Measurements from ENCODE around the gene KLHL17. TPM values are rescaled to one million over a fixed set of nuclear protein-coding genes. Genes with fewer than 3 reads are reported as not detected.

The KLHL17 gene
- total RNA-seq = 10 to 100 TPM; 19.4 to 20.2 TPM

DNA sequence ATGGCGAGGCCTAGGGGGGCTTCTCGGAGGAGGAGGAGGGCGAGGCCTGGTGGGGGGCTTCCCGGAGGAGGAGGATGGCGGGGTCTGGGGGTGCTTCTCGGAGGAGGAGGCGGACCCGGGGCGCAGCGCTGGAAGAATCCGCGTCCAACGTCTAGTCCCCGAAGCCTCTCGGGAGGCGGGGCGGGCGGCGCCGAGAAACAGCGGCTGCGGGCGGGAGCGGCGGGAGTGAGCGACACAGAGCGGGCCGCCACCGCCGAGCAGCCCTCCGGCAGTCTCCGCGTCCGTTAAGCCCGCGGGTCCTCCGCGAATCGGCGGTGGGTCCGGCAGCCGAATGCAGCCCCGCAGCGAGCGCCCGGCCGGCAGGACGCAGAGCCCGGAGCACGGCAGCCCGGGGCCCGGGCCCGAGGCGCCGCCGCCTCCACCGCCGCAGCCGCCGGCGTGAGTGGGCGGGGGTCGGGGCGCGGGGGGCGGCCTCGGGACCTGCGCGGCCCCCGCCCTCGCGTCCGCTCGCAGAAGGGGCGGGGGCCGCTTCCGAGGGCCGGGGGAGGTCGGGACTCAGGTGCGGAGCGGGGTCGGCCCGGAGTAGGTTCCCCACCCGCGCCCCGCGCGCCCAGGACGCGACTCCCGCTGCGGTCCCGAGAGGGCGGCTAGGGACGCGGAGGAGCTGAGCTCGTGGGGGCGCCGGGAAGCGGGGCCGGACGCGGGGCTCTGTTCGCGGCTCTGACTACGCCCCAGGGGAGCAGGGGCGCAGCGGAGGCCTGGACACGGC lies at the start of gene KLHL17:
Gene KLHL17 (plus strand): TSS at position 222 of the 769 bp plus-strand sequence. CDS start 110 bp downstream, at position 332.
- Mint-ChIP-seq H3K27me3 (ENCODE audit: low read depth) (no peaks in the 10 kb centered on the region), H3K9me3 (no peaks in the 10 kb centered on the region), H3K4me3 (peak within 1 kb of the TSS; percentile 98), H3K4me1 (ENCODE audit: low read depth) (peaks cover 17% of the 10 kb centered on the region), H3K27ac (no peak within 1 kb of the TSS), H3K36me3 (ENCODE audit: low read depth) (peaks cover 16% of the 10 kb centered on the region)
- CTCF ChIA-PET = interaction anchor here (1.2 kb wide), 1 partner anchor 23 kb away, joined by 3 read pairs; no protein-coding TSS in a partner anchor
- intact Hi-C loops (cut with micrococcal nuclease) = no loop called here
- DNase-seq = peak; percentile 85

DNA sequence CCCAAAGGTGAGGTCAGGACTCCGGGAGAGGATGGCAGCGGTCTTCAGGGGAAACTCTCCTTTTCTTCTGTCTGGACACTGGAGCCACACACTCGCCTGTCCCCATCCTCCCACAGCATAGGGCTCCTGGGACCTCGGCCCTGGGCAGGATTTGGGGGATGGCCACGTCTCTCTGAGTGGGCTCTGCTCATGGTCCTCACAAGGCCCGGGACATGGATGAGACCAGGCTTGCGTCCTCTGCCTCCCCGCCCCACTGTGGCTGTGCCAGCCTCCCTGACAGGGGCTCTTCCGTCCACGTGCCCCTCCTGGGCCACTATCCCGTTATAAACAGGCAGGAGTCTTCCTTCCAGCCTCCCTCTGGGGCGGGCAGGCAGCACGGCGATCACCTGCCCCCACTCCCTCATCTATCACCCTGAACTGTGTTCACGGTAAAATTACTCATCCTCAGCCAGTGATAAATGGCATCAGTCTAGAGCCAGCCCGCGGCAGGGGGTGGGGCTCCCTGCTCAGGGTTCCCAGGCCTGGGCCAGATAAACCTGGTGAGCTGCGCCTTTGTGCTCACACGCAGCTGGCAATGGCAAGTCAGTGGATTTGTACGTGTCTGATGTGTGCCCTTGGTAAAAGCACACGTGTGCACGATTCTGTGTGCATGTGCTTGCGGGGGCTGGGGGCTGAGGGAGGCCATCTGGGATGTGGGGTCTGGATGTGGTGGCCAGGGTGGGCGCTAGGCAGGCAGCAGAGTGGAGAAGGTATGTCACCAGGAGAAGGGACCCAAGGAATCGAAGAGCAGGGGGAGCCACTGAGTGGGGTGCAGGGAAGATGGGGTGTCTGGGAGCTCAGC lies 49.3 kb upstream of the KLHL17 start:
- CTCF ChIA-PET = interaction anchor here (0.6 kb wide), 1 partner anchor 65 kb away, joined by 3 read pairs; no protein-coding TSS in a partner anchor
- H3K4me1 Mint-ChIP-seq (ENCODE audit: low read depth) = peaks cover 1% of the 10 kb centered on the region
- H3K36me3 Mint-ChIP-seq (ENCODE audit: low read depth) = no peaks in the 10 kb centered on the region
- peaks cover 39% of the 10 kb centered on the region for H3K27me3 Mint-ChIP-seq (ENCODE audit: low read depth)
- intact Hi-C loops (cut with micrococcal nuclease) = no loop called here
- no peak overlapping the region for H3K4me3 Mint-ChIP-seq
- H3K9me3 Mint-ChIP-seq = peaks cover 1% of the 10 kb centered on the region
- DNase-seq = peak; percentile 11
- no peak overlapping the region for H3K27ac Mint-ChIP-seq

DNA sequence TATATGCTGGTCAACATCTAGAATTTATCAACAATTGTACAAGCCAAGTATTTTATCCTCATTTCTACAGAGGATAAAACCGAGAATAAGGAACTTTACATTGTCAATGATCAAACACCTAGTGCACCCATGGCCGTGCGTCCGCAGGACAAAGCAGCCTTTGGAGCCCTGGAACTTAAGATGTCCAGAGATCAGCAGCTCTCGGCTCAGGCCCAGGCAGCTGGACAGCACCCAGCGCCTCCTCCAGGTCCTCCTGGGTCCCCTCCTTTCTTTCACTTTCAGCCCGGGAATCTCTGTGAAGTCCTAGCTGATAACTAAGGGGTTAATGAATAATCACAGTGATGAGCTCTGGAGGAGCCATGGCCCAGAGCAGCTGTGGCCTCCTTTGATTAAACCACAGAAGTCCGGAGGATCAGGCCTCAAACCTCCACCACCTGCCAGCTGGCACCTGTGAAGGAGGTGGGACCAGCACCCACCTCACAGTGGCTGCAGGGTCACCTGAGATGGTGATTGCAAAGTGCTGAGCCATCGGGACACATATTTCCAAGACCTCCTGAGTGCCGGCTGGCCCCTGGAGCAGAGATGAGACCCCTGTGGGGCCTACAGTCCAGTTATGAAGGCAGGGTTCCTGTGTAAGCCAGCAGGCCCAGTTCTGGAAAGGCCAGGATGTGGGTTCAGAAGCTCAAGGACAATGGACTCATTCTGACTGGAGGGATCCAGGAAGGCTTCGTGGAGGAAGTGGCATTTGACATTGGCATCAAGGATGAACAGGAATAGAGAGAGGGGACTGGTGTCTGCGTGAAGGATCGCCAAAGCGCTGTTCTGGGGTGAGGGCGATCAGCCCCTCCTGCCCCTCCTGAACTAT lies 48.3 kb upstream of the KLHL17 start:
- H3K27ac Mint-ChIP-seq = no peak overlapping the region
- peak; percentile 3 for DNase-seq
- CTCF ChIA-PET = interaction anchor here (0.9 kb wide), 1 partner anchor 11 kb away, joined by 3 read pairs; no protein-coding TSS in a partner anchor
- intact Hi-C loops (cut with micrococcal nuclease) = no loop called here
- H3K4me1 Mint-ChIP-seq (ENCODE audit: low read depth) = peaks cover 1% of the 10 kb centered on the region
- peaks cover 29% of the 10 kb centered on the region for H3K27me3 Mint-ChIP-seq (ENCODE audit: low read depth)
- peaks cover 1% of the 10 kb centered on the region for H3K9me3 Mint-ChIP-seq
- no peaks in the 10 kb centered on the region for H3K36me3 Mint-ChIP-seq (ENCODE audit: low read depth)
- H3K4me3 Mint-ChIP-seq = no peak overlapping the region

DNA sequence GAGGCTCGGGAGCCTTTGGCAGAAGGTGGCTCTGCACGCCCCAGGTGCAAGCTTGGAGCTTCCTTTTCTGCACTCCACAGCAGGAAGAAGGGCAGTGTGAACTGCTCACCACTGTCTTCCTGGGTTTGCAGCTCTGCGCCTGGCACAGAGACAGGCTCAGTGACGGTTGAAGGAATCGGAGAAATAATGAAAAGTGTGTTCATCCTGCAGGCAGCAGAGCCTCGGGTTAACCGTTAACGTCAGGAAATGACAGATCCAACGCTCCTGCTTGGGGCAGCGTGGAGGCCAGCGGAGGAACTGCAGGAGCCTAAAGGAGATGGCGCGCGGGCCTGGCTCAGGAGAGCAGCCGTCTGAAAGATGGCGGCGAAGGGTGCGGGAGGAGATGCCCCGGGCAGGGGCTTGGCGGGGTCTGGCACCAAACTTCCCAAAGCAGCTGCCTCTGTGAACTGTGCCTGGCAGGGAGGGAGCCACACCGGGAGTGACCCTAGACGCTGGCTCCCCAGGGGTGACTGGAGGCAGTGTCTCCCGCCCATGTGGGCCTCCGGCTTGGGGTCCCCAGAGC lies 47.6 kb upstream of the KLHL17 start:
- DNase-seq = no peak
- H3K36me3 Mint-ChIP-seq (ENCODE audit: low read depth) = no peaks in the 10 kb centered on the region
- peaks cover 1% of the 10 kb centered on the region for H3K4me1 Mint-ChIP-seq (ENCODE audit: low read depth)

DNA sequence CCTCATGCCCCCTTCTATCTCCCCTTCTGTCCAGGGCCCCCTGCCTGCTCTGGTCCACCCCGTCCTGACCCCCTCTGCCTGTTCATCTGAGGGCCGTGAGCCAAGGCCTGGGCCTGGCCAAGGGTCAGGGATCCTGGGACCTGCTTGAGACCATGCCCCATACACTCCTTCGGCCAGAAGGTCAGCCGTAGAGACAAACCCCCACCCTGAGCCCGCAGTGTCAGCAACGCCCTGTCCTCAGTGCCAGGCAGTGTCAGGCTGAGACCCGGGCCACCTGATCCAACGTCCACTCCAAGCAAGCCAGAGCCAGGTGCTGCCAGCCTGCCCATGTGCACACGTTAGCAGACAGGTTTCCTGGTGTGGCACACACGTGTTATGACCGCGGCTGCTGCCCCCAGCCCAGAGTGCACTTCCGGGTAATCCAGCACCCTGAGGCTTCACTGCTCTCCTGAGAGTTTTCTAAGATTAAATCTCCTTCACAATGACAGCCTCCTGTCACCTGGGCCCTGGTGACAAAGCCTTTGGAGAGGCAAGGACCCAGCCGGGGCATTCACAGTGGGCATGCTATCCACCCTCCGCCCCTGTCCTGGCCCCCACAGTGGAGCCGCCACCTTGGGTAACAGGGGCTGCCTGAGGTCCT lies 46.8 kb upstream of the KLHL17 start:
- intact Hi-C loops (cut with micrococcal nuclease) = no loop called here
- CTCF ChIA-PET = no interaction called here
- Mint-ChIP-seq H3K4me3 (no peak overlapping the region), H3K27ac (no peak overlapping the region), H3K9me3 (no peaks in the 10 kb centered on the region), H3K4me1 (ENCODE audit: low read depth) (peaks cover 1% of the 10 kb centered on the region), H3K36me3 (ENCODE audit: low read depth) (no peaks in the 10 kb centered on the region), H3K27me3 (ENCODE audit: low read depth) (peaks cover 25% of the 10 kb centered on the region)
- DNase-seq = no peak

More for the DNA sequence above, 47.6 kb upstream of the KLHL17 start:
- Mint-ChIP-seq H3K9me3 (peaks cover 1% of the 10 kb centered on the region), H3K4me3 (no peak overlapping the region), H3K27ac (no peak overlapping the region), H3K27me3 (ENCODE audit: low read depth) (peaks cover 25% of the 10 kb centered on the region)
- intact Hi-C loops (cut with micrococcal nuclease) = no loop called here
- CTCF ChIA-PET = no interaction called here

DNA sequence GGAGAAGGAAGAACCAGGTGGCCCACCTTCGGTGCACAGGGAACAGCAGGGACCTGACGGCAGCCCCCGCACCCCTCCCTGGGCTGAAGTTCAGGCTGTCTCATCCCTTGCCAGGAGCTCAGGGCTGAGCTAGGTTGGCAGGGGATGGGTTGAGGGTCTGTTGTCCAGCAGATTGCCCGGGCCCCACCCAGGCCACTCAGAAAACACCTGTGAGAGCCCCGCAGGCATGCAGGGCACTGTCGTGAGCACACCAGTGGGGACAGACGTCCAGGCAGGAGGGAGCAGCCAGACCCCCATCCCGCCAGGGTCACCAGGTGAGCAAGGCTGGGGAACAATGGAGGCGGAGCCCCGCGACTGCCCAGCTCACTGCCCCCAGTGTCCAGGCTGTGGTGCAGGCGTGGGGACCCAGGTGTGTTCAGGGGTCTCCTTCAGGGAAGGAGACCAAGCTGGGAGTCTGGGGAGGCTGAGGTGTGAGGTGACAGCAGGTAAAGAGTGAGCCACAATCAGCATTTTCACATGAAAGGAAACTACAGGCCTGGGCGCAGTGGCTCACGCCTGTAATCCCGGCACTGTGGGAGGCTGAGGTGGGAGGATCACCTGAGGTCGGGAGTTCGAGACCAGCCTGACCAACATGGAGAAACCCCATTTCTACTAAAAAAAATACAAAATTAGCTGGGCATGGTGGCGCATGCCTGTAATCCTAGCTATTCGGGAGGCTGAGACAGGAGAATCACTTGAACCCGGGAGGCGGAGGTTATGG lies 46.1 kb upstream of the KLHL17 start:
- Mint-ChIP-seq H3K27ac (no peak overlapping the region), H3K27me3 (ENCODE audit: low read depth) (peaks cover 27% of the 10 kb centered on the region), H3K9me3 (no peaks in the 10 kb centered on the region), H3K36me3 (ENCODE audit: low read depth) (no peaks in the 10 kb centered on the region), H3K4me3 (no peak overlapping the region), H3K4me1 (ENCODE audit: low read depth) (peaks cover 1% of the 10 kb centered on the region)
- intact Hi-C loops (cut with micrococcal nuclease) = no loop called here
- CTCF ChIA-PET = no interaction called here
- no peak for DNase-seq

DNA sequence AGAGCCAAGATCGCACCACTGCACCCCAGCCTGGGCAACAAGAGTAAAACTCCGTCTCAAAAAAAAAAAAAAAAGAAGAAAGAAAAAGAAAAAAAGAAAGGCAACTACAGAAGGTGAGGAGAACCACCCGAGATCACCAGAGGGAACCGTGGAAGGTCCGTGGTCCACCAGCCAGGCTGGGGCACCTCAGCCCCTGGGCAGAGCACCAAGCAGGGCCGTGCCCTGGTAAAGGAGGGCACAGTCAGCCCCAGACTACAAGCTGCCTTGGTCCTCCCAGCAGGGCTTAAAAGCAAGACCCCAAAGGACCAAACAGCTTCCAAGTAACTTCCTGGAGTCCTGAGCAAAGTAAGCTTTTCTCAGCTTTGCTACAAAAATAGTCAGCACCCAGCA lies 45.5 kb upstream of the KLHL17 start:
- DNase-seq = no peak
- Mint-ChIP-seq H3K36me3 (ENCODE audit: low read depth) (no peaks in the 10 kb centered on the region), H3K4me1 (ENCODE audit: low read depth) (peaks cover 1% of the 10 kb centered on the region), H3K9me3 (no peaks in the 10 kb centered on the region), H3K4me3 (no peak overlapping the region), H3K27ac (no peak overlapping the region), H3K27me3 (ENCODE audit: low read depth) (peaks cover 28% of the 10 kb centered on the region)
- CTCF ChIA-PET = no interaction called here
- intact Hi-C loops (cut with micrococcal nuclease) = no loop called here

DNA sequence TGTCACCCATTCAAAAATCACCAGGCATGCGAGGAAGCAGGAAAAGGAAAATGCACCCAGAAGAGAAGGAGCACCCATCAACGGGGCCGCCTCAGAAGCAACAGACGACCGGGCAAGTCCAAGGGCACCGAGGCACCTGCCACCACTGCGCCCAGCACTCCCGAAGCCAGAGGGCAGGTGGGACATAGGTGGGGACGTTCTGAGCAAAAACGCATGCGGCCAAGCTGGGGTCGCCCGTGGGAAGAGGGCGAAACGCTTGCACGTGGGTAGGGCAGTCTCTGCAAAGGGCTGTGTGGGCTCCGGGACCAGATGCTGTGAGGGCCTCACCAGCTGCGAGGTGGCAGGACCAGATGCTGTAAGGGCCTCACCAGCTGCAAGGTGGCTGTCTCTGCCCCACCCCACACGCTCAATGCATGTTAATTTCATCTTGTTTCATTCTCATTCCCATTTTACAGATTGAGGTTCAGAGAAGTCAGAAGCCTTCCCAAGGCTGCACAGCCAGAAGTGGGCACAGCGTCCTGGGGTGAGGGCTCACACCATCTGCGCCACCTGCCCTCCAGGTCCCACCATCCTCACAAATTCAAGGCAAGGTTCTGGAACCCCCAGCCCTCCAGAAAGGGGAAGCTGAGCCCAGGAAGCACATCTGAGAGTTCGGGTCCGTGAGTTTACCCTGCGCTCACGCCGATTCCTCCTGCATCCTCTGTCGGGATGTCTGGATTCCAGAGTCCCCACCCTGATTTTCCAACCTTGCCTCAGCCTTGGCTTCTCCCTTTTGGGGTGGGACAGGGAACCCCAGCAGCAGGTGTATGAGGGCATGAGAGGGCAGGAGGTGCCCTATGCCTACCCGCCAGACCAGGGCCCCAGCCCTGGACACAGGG lies 44.9 kb upstream of the KLHL17 start:
- H3K27me3 Mint-ChIP-seq (ENCODE audit: low read depth) = peaks cover 32% of the 10 kb centered on the region
- CTCF ChIA-PET = no interaction called here

DNA sequence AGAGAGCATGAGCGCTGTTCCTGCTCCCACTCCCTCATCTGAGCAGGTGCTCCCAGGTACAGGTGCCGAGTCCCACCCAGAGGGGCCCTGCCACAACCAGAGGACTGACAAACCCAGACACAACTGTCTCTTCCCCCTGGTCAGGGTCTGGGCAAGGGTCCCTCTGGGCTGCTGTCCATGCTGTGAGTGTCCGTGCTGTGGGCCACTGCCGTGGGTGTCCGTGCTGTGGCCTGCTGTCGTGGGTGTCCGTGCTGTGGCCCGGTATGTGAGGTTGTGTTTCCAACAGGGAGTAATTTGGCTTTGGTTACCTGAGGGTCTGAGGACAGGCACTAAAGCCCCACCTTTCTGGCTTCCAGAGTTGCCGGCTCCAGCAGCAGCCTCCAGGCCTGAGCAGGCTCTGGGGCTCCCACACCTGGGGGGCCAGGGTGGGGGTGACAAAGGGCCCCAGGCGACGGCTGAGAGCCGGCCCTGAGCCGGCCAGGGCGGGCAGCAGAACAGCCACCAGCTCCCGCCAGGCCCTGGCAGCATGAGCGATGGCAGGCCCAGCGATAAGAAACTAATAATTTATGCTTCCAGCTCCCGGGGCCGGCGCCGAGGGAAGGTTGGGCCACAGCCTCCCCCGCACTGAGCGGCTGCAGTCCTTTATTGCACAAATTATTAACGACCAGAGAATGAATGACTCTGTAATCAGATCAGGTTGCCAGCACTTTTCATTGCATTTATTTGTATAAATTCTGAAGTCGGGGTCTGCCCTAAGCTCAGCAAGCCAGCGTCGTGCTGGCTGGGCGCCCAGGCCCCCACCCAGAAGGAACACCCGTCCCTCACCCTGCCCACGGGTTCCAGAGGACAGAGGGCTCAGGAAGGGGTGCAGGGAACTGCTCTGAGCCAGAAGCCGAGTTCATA lies 44.0 kb upstream of the KLHL17 start:
- no peaks in the 10 kb centered on the region for H3K9me3 Mint-ChIP-seq
- H3K36me3 Mint-ChIP-seq (ENCODE audit: low read depth) = no peaks in the 10 kb centered on the region
- peaks cover 28% of the 10 kb centered on the region for H3K27me3 Mint-ChIP-seq (ENCODE audit: low read depth)
- no peak for DNase-seq
- CTCF ChIA-PET = no interaction called here
- intact Hi-C loops (cut with micrococcal nuclease) = no loop called here
- H3K27ac Mint-ChIP-seq = no peak overlapping the region
- no peak overlapping the region for H3K4me3 Mint-ChIP-seq
- peaks cover 8% of the 10 kb centered on the region for H3K4me1 Mint-ChIP-seq (ENCODE audit: low read depth)

More for the DNA sequence above, 44.9 kb upstream of the KLHL17 start:
- H3K4me3 Mint-ChIP-seq = no peak overlapping the region
- no peaks in the 10 kb centered on the region for H3K36me3 Mint-ChIP-seq (ENCODE audit: low read depth)
- intact Hi-C loops (cut with micrococcal nuclease) = no loop called here
- no peak overlapping the region for H3K27ac Mint-ChIP-seq
- DNase-seq = no peak
- H3K4me1 Mint-ChIP-seq (ENCODE audit: low read depth) = peaks cover 3% of the 10 kb centered on the region
- no peaks in the 10 kb centered on the region for H3K9me3 Mint-ChIP-seq

DNA sequence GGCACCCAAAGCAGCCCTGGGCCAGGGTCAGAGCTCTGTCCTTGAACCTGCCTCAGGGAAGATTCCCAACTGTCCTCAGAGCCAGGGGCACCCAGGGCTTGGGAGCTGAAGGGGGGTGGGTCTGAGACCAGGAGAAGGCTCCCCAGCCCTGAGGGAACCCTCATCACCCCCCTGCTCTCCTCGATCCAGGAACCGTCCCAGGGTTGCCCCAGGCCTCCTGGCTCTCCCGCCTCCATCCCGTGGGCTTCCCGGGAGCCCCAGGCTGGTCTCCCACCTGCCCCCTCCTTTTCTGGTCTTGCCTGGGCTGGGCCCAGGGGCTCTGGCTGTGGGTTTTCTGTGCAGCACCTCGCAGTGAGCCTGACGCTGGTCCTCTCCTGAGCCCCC lies 43.3 kb upstream of the KLHL17 start:
- Mint-ChIP-seq H3K27ac (no peak overlapping the region), H3K4me3 (no peak overlapping the region), H3K4me1 (ENCODE audit: low read depth) (peaks cover 11% of the 10 kb centered on the region), H3K36me3 (ENCODE audit: low read depth) (no peaks in the 10 kb centered on the region), H3K9me3 (no peaks in the 10 kb centered on the region), H3K27me3 (ENCODE audit: low read depth) (peaks cover 31% of the 10 kb centered on the region)
- no peak for DNase-seq
- intact Hi-C loops (cut with micrococcal nuclease) = no loop called here
- CTCF ChIA-PET = no interaction called here
